GM12878 (cell line): ENCODE data around the gene PTBP3. TPM values are rescaled to one million over a fixed set of nuclear protein-coding genes. Genes with fewer than 3 reads are reported as not detected.

Source experiments
- ATAC-seq: fragments of 200-7000 bp; cut with Tn5 transposase; 3 replicates; pipeline ENCODE4 v1.9.1; 2020; ENCODE audit warnings: mild to moderate bottlenecking, moderate library complexity
- BruUV-seq: library from RNA; stranded (reverse); fragments of 400-500 nt; replicated peaks from 2 replicates; lab custom pipeline; 2021; lab: Mats Ljungman, UMichigan
- CTCF ChIA-PET: fragments of 300-600 bp; sonication (Branson Sonifier 250); formaldehyde crosslinking; extraction: SDS; loops from one replicate; lab custom pipeline; 2021; ENCODE audit warnings: inconsistent platforms; lab: Yijun Ruan, JAX
- POLR2A ChIA-PET: fragments of 350-600 bp; formaldehyde crosslinking; extraction: SDS; loops from one replicate; lab custom pipeline; 2021; ENCODE audit warnings: inconsistent platforms; lab: Charles Lee
- RAD21 ChIA-PET: fragments of 300-600 bp; sonication (Branson Sonifier 250); formaldehyde crosslinking; loops from one replicate; lab custom pipeline; 2023; ENCODE audit warnings: antibody characterized with exemption; ENCODE audit not compliant: unreplicated experiment; lab: Charles Lee
- SMC1A ChIA-PET: fragments of 300-600 bp; sonication (Branson Sonifier 250); formaldehyde crosslinking; loops from one replicate; lab custom pipeline; 2023; ENCODE audit not compliant: unreplicated experiment, uncharacterized antibody; lab: Charles Lee
- DNase-seq: peaks from one replicate; pipeline ENCODE4 v3.0.0-alpha.2; 2011; ENCODE audit warnings: low read depth, low spot score
- FAIRE-seq: peaks from 3 replicates; lab custom pipeline; 2011; peaks lifted over from hg19 to GRCh38; lab: Jason Lieb, UNC
- H2AFZ ChIP-seq: 2 replicates; pipeline ENCODE4 v1.6.0; 2011; ENCODE audit warnings: low read depth, low read length, control low read depth; ENCODE audit not compliant: control insufficient read depth
- H3K27ac ChIP-seq: 2 replicates; pipeline ENCODE4 v1.5.1; 2011; ENCODE audit warnings: control low read depth; ENCODE audit not compliant: control insufficient read depth, insufficient read depth
- H3K27me3 ChIP-seq, 2 experiments: replicated peaks in 1 of 2; 2 replicates each; pipeline versions ENCODE4 v1.6.0 to v1.6.1; 2011; ENCODE audit warnings: low read length in 1 of 2; ENCODE audit not compliant: control insufficient read depth in 2 of 2, insufficient read depth in 2 of 2
- H3K36me3 ChIP-seq, 2 experiments: 2 replicates each; pipeline ENCODE4 v1.5.1; 2011; ENCODE audit warnings: low read length in 1 of 2; ENCODE audit not compliant: control insufficient read depth in 2 of 2, insufficient read depth in 2 of 2
- H3K4me1 ChIP-seq: 2 replicates; pipeline ENCODE4 v1.6.1; 2011; ENCODE audit warnings: mild to moderate bottlenecking, low read length, moderate library complexity, mixed read lengths; ENCODE audit not compliant: control insufficient read depth, insufficient read depth
- H3K4me2 ChIP-seq: 2 replicates; pipeline ENCODE4 v1.6.0; 2011; ENCODE audit warnings: control low read depth; ENCODE audit not compliant: control insufficient read depth, insufficient read depth
- H3K4me3 ChIP-seq: fragments of 200-600 bp; sonication (generic); 2 replicates; pipeline ENCODE4 v1.5.1; 2016
- H3K79me2 ChIP-seq: 2 replicates; pipeline ENCODE4 v1.6.0; 2011; ENCODE audit warnings: low read length; ENCODE audit not compliant: control insufficient read depth, insufficient read depth
- H3K9ac ChIP-seq: 2 replicates; pipeline ENCODE4 v1.8.0; 2011; ENCODE audit warnings: low read length, control low read depth, mixed read lengths; ENCODE audit not compliant: control insufficient read depth, insufficient read depth
- H3K9me3 ChIP-seq: replicated peaks from 3 replicates; pipeline ENCODE4 v1.5.1; 2011; ENCODE audit warnings: mild to moderate bottlenecking, low read length; ENCODE audit not compliant: control insufficient read depth, insufficient read depth
- H4K20me1 ChIP-seq: 2 replicates; pipeline ENCODE4 v1.6.0; 2011; ENCODE audit not compliant: control insufficient read depth, insufficient read depth
- ELK1 ChIP-seq: IDR thresholded peaks from 2 replicates; pipeline ENCODE4 v1.6.1; 2012; ENCODE audit warnings: low read depth, low read length, improper control_type of control experiment
- ETV6 ChIP-seq, 2 experiments: fragments of 450-650 bp in 1 of 2; IDR thresholded peaks in 1 of 2; conservative IDR thresholded peaks in 1 of 2; 2 replicates each; pipeline ENCODE4 v1.6.1; 2014; ENCODE audit warnings: antibody characterized with exemption in 1 of 2, borderline replicate concordance in 1 of 2, low read depth in 1 of 2, mild to moderate bottlenecking in 1 of 2, moderate library complexity in 1 of 2
- FOXK2 ChIP-seq: fragments of 450-650 bp; IDR thresholded peaks from 2 replicates; pipeline ENCODE4 v1.6.1; 2017; ENCODE audit warnings: mild to moderate bottlenecking, moderate library complexity
- ZBTB33 ChIP-seq: fragments of 450-650 bp; IDR thresholded peaks from 2 replicates; pipeline ENCODE4 v1.6.1; 2017; ENCODE audit warnings: mild to moderate bottlenecking
- WGBS: methylation state at CpG from one replicate; pipeline ENCODE4 v1.1.6; 2016; ENCODE audit warnings: low lambda C conversion rate; ENCODE audit not compliant: insufficient replicate concordance, insufficient coverage; ENCODE audit errors: missing lambda C conversion rate; 5-methylcytosine and 5-hydroxymethylcytosine counted together
- in situ Hi-C: fragments of 300-500 bp; cut with MboI; formaldehyde crosslinking; loops from 9 replicates; pipeline ENCODE4 v1.14.3; 2018; ENCODE audit warnings: mixed read lengths
- intact Hi-C: fragments of 100-400 bp; cut with micrococcal nuclease; formaldehyde crosslinking; loops from one replicate; pipeline ENCODE4 v1.14.2; 2022; ENCODE audit not compliant: unreplicated experiment
- polyA plus RNA-seq, 11 experiments: library from polyadenylated mRNA; depleted of rRNA in 4 of 11; unstranded in 6 of 11; stranded (reverse) in 5 of 11; fragments of >200 nt; fragmentation: Nextera tagmentation in 4 of 11; fragmentation: Illumina TruSeq in 1 of 11; extraction: Ambion mirVana in 4 of 11; extraction: Trizol in 1 of 11; gene quantifications; 1 replicate in 1 of 11; 2 replicates in 10 of 11; pipeline versions ENCODE4 v1.2.1 to v1.2.3, GENCODE V29; 2011 to 2016; ENCODE audit warnings: inconsistent platforms in 2 of 11, missing spikeins in 2 of 11, low read depth in 1 of 11
- total RNA-seq, 4 experiments: library from RNA; depleted of rRNA in 3 of 4; stranded (reverse); fragments of >200 nt in 3 of 4; fragmentation: Illumina TruSeq in 1 of 4; extraction: Trizol in 1 of 4; gene quantifications; 2 replicates each; pipeline versions ENCODE4 v1.2.1 to v1.2.3, GENCODE V29; 2013 to 2021
- TF ChIP-seq, protein P1 (sequence below): fragments of 150-350 bp; IDR thresholded peaks from 2 replicates; pipeline ENCODE4 v1.6.1; 2014; ENCODE audit warnings: mild to moderate bottlenecking, low read depth, low read length

PTBP3 gene
- total and polyA plus RNA-seq, 10 of the 15 experiments (the other 5 are each of a cell fraction or from before 2014, with no cell fraction given): 12.5 to 104 (median 52.7) TPM

DNA sequence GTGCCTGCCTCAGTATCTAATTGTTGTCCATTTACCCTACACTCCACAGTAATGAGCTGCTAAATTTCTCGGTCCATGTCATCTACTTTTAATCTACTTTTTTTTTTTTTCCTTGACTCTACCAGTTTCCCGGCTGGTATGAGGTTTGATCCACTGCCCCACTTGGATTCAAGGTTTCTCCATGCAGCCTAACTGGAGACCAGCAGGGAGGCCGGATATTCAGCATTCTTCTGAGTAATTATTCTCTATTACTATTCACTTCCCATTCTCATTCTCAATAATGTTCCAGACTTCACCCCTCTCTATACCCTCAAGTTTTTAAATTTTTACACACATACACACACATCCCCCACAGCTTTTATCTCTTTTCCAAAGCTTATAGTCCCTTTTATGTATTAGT lies 107.3 kb downstream of the PTBP3 start:
- ATAC-seq (no peak), DNase-seq (no peak), FAIRE-seq (no peak)
- CTCF ChIA-PET: interaction anchor here (0.8 to 1.9 kb wide), 7 partner anchors 8 to 130 kb away, joined by 3 to 7 read pairs (median 4); no protein-coding TSS in a partner anchor
- H3K4me3 ChIP-seq: no peak overlapping the region
- TF ChIP-seq ELK1: no peak
- no peak for TF ChIP-seq ETV6 (conservative IDR thresholded peaks at IDR 0.05 in 1 of 2, IDR thresholded peaks at IDR 0.05 in 1 of 2; ENCODE audit: borderline replicate concordance in 1 of 2, low read depth in 1 of 2)
- no peak for TF ChIP-seq ZBTB33
- TF ChIP-seq, protein P1, sequence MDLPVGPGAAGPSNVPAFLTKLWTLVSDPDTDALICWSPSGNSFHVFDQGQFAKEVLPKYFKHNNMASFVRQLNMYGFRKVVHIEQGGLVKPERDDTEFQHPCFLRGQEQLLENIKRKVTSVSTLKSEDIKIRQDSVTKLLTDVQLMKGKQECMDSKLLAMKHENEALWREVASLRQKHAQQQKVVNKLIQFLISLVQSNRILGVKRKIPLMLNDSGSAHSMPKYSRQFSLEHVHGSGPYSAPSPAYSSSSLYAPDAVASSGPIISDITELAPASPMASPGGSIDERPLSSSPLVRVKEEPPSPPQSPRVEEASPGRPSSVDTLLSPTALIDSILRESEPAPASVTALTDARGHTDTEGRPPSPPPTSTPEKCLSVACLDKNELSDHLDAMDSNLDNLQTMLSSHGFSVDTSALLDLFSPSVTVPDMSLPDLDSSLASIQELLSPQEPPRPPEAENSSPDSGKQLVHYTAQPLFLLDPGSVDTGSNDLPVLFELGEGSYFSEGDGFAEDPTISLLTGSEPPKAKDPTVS: no peak
- TF ChIP-seq FOXK2: no peak
- peaks cover 15% of the 10 kb centered on the region for H3K4me1 ChIP-seq
- RAD21 ChIA-PET: interaction anchor here (1.2 kb wide), 1 partner anchor 124 kb away, joined by 3 read pairs; no protein-coding TSS in a partner anchor
- H3K4me2 ChIP-seq: no peak overlapping the region
- WGBS: 93% methylated on average over 3 of the region's 3 CpGs
- no peak overlapping the region for H3K27ac ChIP-seq
- H2AFZ ChIP-seq: no peak overlapping the region
- no TSS peak for BruUV-seq
- POLR2A ChIA-PET: no interaction called here
- peaks cover 0 to 11% of the 10 kb centered on the region in 2 experiments; a peak in 2 of 4 replicates for H3K36me3 ChIP-seq
- no peaks in the 10 kb centered on the region for H4K20me1 ChIP-seq
- intact Hi-C loops: no loop called here
- in situ Hi-C loops: no loop called here
- no peaks in the 10 kb centered on the region for H3K27me3 ChIP-seq
- H3K9me3 ChIP-seq: no peaks in the 10 kb centered on the region
- no peaks in the 10 kb centered on the region for H3K79me2 ChIP-seq
- H3K9ac ChIP-seq: no peak overlapping the region
- SMC1A ChIA-PET: interaction anchor here (0.7 to 3.2 kb wide), 15 partner anchors 8 to 1850 kb away, joined by 3 to 15 read pairs (median 3); partner anchors contain the start of gene PTBP3
